ENCODE measurements around the gene CHCHD3.

Gene CHCHD3

GRCh38 chr7:133102276-133103060 lies 20.6 kb upstream of the CHCHD3 start:
- ATAC-seq = no peak
- TF ChIP-seq ZNF565 (CRISPR knock-in tag; conservative IDR thresholded peaks at IDR 0.05; ENCODE audit: low read depth) (no peak), TCF4 (CRISPR knock-in tag; IDR thresholded peaks at IDR 0.05; ENCODE audit: borderline replicate concordance) (no peak)

- no peak; the same call in 2 of the 3 replicates for ATAC-seq
- TF ChIP-seq SNAI2 (CRISPR knock-in tag; IDR thresholded peaks at IDR 0.05) = no peak
- TF ChIP-seq, protein P1, sequence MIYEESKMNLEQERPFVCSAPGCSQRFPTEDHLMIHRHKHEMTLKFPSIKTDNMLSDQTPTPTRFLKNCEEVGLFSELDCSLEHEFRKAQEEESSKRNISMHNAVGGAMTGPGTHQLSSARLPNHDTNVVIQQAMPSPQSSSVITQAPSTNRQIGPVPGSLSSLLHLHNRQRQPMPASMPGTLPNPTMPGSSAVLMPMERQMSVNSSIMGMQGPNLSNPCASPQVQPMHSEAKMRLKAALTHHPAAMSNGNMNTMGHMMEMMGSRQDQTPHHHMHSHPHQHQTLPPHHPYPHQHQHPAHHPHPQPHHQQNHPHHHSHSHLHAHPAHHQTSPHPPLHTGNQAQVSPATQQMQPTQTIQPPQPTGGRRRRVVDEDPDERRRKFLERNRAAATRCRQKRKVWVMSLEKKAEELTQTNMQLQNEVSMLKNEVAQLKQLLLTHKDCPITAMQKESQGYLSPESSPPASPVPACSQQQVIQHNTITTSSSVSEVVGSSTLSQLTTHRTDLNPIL (CRISPR knock-in tag; IDR thresholded peaks at IDR 0.05; ENCODE audit: low read depth) = no peak
- TF ChIP-seq, protein P2, sequence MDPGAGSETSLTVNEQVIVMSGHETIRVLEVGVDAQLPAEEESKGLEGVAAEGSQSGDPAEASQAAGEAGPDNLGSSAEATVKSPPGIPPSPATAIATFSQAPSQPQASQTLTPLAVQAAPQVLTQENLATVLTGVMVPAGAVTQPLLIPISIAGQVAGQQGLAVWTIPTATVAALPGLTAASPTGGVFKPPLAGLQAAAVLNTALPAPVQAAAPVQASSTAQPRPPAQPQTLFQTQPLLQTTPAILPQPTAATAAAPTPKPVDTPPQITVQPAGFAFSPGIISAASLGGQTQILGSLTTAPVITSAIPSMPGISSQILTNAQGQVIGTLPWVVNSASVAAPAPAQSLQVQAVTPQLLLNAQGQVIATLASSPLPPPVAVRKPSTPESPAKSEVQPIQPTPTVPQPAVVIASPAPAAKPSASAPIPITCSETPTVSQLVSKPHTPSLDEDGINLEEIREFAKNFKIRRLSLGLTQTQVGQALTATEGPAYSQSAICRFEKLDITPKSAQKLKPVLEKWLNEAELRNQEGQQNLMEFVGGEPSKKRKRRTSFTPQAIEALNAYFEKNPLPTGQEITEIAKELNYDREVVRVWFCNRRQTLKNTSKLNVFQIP (CRISPR knock-in tag; IDR thresholded peaks at IDR 0.05; ENCODE audit: borderline replicate concordance, low read depth) = no peak
- TF ChIP-seq BACH2 (CRISPR knock-in tag; IDR thresholded peaks at IDR 0.05; ENCODE audit: borderline replicate concordance) = no peak
- TF ChIP-seq TCF4 (CRISPR knock-in tag; IDR thresholded peaks at IDR 0.05; ENCODE audit: borderline replicate concordance) = no peak
- TF ChIP-seq RARB (CRISPR knock-in tag; IDR thresholded peaks at IDR 0.05) = no peak
- TF ChIP-seq CSDC2 (CRISPR knock-in tag; IDR thresholded peaks at IDR 0.05) = no peak
- TF ChIP-seq, protein P3, sequence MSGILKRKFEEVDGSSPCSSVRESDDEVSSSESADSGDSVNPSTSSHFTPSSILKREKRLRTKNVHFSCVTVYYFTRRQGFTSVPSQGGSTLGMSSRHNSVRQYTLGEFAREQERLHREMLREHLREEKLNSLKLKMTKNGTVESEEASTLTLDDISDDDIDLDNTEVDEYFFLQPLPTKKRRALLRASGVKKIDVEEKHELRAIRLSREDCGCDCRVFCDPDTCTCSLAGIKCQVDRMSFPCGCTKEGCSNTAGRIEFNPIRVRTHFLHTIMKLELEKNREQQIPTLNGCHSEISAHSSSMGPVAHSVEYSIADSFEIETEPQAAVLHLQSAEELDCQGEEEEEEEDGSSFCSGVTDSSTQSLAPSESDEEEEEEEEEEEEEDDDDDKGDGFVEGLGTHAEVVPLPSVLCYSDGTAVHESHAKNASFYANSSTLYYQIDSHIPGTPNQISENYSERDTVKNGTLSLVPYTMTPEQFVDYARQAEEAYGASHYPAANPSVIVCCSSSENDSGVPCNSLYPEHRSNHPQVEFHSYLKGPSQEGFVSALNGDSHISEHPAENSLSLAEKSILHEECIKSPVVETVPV (CRISPR knock-in tag; IDR thresholded peaks at IDR 0.05) = no peak
- no peak for TF ChIP-seq ZNF70 (CRISPR knock-in tag; IDR thresholded peaks at IDR 0.05)
- TF ChIP-seq ZC3H10 (CRISPR knock-in tag; IDR thresholded peaks at IDR 0.05) = no peak
- no peak for TF ChIP-seq OSR1 (CRISPR knock-in tag; IDR thresholded peaks at IDR 0.05)
- TF ChIP-seq ZFP30 (CRISPR knock-in tag; IDR thresholded peaks at IDR 0.05) = no peak
- TF ChIP-seq, protein P4, sequence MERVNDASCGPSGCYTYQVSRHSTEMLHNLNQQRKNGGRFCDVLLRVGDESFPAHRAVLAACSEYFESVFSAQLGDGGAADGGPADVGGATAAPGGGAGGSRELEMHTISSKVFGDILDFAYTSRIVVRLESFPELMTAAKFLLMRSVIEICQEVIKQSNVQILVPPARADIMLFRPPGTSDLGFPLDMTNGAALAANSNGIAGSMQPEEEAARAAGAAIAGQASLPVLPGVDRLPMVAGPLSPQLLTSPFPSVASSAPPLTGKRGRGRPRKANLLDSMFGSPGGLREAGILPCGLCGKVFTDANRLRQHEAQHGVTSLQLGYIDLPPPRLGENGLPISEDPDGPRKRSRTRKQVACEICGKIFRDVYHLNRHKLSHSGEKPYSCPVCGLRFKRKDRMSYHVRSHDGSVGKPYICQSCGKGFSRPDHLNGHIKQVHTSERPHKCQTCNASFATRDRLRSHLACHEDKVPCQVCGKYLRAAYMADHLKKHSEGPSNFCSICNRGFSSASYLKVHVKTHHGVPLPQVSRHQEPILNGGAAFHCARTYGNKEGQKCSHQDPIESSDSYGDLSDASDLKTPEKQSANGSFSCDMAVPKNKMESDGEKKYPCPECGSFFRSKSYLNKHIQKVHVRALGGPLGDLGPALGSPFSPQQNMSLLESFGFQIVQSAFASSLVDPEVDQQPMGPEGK (CRISPR knock-in tag; IDR thresholded peaks at IDR 0.05; ENCODE audit: borderline replicate concordance) = no peak
- TF ChIP-seq PPARA (CRISPR knock-in tag; IDR thresholded peaks at IDR 0.05; ENCODE audit: borderline replicate concordance) = no peak
- no peak for TF ChIP-seq ZFP3 (CRISPR knock-in tag; IDR thresholded peaks at IDR 0.05)
- no peak for TF ChIP-seq TOX (CRISPR knock-in tag; IDR thresholded peaks at IDR 0.05; ENCODE audit: borderline replicate concordance)
- TF ChIP-seq ESRRG (CRISPR knock-in tag; IDR thresholded peaks at IDR 0.05) = no peak
- TF ChIP-seq ARNTL (CRISPR knock-in tag; IDR thresholded peaks at IDR 0.05; ENCODE audit: borderline replicate concordance, low read depth) = no peak
These were observed 17.9 kb upstream of the CHCHD3 start for GRCh38 chr7:133099633-133100286.

- no peak for ATAC-seq
- TF ChIP-seq BACH2 (CRISPR knock-in tag; IDR thresholded peaks at IDR 0.05; ENCODE audit: borderline replicate concordance) (no peak), ZC3H10 (CRISPR knock-in tag; IDR thresholded peaks at IDR 0.05) (no peak), ARNTL (CRISPR knock-in tag; IDR thresholded peaks at IDR 0.05; ENCODE audit: borderline replicate concordance, low read depth) (no peak), ZNF70 (CRISPR knock-in tag; IDR thresholded peaks at IDR 0.05) (no peak), OSR1 (CRISPR knock-in tag; IDR thresholded peaks at IDR 0.05) (no peak), ZFP30 (CRISPR knock-in tag; IDR thresholded peaks at IDR 0.05) (no peak), TSHZ2 (CRISPR knock-in tag; IDR thresholded peaks at IDR 0.05) (no peak), ZFP3 (CRISPR knock-in tag; IDR thresholded peaks at IDR 0.05) (no peak), ZNF565 (CRISPR knock-in tag; conservative IDR thresholded peaks at IDR 0.05; ENCODE audit: low read depth) (no peak), ISL1 (CRISPR knock-in tag; IDR thresholded peaks at IDR 0.05) (no peak), RARB (CRISPR knock-in tag; IDR thresholded peaks at IDR 0.05) (no peak), GLIS3 (CRISPR knock-in tag; IDR thresholded peaks at IDR 0.05) (no peak), TOX (CRISPR knock-in tag; IDR thresholded peaks at IDR 0.05; ENCODE audit: borderline replicate concordance) (no peak), ZNF8 (CRISPR knock-in tag; IDR thresholded peaks at IDR 0.05) (no peak)
- TF ChIP-seq, protein P3 (CRISPR knock-in tag; IDR thresholded peaks at IDR 0.05) = no peak
- TF ChIP-seq, protein P1 (CRISPR knock-in tag; IDR thresholded peaks at IDR 0.05; ENCODE audit: low read depth) = no peak
These were observed 13.3 kb upstream of the CHCHD3 start for GRCh38 chr7:133095119-133095671.

All from SK-N-SH treated with all-trans-retinoic acid at 6 μM for 48 hours (cell line).